Astrocyte of the spinal cord (primary cell): ENCODE data around the gene NCKAP5.

ENCODE experiments used
- DNase-seq: peaks from one replicate; pipeline ENCODE4 v3.0.0; 2011; ENCODE audit warnings: low read depth, low spot score
- H3K4me3 ChIP-seq: 2 replicates; pipeline ENCODE4 v1.5.1; 2011; ENCODE audit warnings: low read depth, mild to moderate bottlenecking, low read length, moderate library complexity
- in situ Hi-C: cut with HindIII; loops from 2 replicates; pipeline ENCODE4 v1.10.0; 2017; ENCODE audit warnings: low sequenced_read_pairs
- TF ChIP-seq, protein P1 (sequence below): IDR thresholded peaks from 2 replicates; pipeline ENCODE4 v1.5.1; 2012; ENCODE audit warnings: low read depth, mild to moderate bottlenecking, low read length, inconsistent platforms

Gene NCKAP5

DNA sequence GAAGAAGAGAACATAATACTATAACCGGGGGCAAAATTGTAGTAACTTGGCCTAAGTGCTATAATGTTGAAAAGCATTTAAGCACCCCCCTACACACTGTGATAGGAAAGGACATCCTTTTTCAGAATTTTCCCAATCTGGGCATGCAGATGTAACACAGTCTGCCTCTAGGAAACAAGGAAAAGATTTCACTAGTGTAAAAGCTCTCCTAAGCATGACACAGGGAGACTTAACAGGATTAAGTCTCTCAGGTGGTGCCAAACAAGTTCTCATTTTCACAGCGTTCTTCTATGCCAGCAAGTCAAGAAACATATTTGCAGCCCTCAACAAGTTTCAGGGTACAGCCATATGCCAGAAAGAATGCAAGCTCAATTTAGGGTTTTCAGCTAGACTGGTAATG, 53.0 kb downstream of the NCKAP5 start:
- DNase-seq = no peak
- H3K4me3 ChIP-seq = no peak overlapping the region
- TF ChIP-seq, protein P1, sequence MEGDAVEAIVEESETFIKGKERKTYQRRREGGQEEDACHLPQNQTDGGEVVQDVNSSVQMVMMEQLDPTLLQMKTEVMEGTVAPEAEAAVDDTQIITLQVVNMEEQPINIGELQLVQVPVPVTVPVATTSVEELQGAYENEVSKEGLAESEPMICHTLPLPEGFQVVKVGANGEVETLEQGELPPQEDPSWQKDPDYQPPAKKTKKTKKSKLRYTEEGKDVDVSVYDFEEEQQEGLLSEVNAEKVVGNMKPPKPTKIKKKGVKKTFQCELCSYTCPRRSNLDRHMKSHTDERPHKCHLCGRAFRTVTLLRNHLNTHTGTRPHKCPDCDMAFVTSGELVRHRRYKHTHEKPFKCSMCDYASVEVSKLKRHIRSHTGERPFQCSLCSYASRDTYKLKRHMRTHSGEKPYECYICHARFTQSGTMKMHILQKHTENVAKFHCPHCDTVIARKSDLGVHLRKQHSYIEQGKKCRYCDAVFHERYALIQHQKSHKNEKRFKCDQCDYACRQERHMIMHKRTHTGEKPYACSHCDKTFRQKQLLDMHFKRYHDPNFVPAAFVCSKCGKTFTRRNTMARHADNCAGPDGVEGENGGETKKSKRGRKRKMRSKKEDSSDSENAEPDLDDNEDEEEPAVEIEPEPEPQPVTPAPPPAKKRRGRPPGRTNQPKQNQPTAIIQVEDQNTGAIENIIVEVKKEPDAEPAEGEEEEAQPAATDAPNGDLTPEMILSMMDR = no peak
- in situ Hi-C loops = no loop called here

DNA sequence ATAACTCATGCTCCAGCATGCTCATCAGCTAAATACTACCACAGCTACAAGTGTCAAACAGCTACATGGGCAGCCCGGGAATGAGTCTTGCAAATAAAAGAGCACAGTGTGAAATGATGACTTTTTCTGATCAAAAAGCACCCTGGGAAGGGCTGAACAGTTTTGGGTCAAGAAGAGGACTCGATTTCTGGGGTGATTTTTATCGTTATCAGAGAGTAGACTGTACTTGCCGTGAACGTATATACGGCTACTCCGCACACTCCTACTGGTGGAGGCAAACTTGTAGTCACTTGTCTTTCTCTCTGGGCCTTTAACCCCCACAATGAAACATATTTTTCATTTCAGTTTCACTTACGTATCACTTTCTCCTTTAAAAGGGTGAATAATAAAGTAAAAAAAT, 54.4 kb downstream of the NCKAP5 start:
- H3K4me3 ChIP-seq = no peak overlapping the region
- TF ChIP-seq, protein P1 = no peak
- in situ Hi-C loops = no loop called here
- DNase-seq = no peak

DNA sequence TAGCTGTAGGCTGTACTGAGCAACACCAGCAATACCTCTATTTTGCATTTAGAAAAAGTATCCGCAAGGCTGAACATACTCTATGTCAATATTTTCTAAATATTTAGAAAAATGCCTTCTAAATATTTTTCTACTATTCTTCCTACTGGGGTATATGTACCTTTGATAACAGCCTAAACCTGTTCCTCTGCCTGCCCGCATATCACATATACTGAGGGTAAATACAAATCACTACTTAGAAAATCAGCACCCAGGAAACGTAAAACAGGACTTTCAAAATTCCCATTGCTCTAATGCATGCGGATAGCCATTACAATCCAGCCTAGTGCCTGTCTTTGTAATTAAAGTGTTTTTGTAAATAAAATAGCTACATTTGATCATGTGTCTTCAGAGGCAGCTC, 56.1 kb downstream of the NCKAP5 start:
- TF ChIP-seq, protein P1 = no peak
- in situ Hi-C loops = no loop called here
- no peak for DNase-seq
- no peak overlapping the region for H3K4me3 ChIP-seq

DNA sequence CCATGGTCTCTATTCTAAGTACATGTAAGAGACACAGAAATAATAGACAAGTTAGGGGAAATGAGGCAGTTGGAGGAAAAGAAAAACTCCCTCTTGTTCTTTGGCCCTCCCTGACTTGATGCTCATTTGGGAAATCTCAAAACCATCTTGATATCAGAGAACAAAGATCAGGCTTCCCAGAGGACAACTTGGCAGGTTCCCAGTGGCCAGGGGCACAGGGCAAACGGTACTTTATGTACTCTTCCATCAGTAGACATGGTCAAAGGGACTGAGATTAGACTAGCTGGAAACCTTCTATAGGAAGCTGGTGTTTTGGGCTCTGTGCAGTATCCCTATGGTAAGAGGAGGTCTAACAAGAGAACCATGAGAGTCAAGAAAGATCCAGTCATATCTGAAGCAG, 56.6 kb downstream of the NCKAP5 start:
- no peak for DNase-seq
- TF ChIP-seq, protein P1 = no peak
- in situ Hi-C loops = no loop called here
- H3K4me3 ChIP-seq = no peak overlapping the region

DNA sequence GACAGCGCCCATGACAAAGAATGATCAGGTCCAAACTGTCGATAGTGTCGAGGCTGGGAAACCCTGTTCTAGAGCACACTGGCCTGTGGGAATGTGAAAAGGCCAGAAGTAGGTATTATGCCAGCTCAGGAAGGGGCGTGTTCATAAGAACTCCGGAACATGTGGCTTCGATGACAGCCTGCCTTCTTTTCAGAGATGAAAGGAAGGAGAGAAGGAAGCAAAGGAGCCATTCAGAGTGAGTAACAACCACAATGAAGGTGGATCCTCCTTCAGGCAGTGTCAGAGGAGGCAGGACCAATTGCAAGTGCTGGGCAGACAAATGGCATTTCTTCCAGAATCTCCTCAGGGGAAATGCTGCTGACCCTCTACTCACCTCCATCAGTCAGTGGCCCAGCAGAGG, 58.5 kb downstream of the NCKAP5 start:
- DNase-seq = no peak
- H3K4me3 ChIP-seq = no peak overlapping the region
- TF ChIP-seq, protein P1 = no peak
- in situ Hi-C loops = no loop called here

DNA sequence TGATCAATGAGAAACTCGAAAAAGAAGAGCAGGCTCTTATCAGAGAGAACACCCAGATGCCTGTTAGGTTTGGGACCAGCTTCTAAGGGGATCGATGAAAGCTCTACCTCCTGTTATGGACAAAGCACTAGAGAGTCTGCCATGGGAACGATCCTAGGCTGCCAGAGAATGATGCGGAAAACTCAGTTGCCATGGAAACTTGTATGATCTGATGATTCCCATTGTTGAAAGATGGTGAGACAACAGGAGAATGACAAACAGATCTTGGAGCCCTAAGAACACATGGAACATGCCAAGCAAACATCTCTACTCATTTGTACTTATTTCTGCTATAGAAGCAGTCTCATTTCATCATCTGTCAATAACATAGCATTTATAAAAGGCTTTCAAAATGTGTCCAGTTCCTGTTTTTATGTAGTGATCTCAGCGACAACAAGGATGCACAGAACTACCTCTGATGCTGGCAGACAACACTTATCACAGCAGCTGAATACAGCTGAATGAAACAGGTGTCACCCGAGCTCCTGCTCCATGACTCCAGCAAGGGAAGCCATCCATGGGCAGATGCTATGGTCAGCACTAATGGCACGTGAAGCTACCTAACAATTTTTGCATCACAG, 59.6 kb downstream of the NCKAP5 start:
- no peak for DNase-seq
- in situ Hi-C loops = no loop called here
- TF ChIP-seq, protein P1 = no peak
- no peak overlapping the region for H3K4me3 ChIP-seq

DNA sequence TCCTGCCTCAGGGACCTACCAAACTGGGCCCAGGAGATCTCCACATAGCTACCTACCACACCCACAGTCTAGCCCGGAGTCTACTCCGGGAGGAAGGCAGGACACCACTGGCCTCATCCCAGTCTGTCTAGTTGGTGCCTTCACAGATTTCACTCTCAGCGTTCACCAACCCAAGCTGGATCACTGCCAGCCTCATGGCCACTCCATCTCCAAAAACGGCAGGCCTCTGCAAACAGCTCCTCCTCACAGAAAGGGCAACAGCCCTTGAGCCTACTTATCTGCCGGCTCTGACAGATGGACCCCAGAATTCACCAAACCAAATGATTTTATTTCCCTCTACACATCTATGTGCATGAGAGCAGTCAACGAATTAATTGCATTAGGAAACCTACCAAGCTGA, 61.3 kb downstream of the NCKAP5 start:
- no peak for DNase-seq
- in situ Hi-C loops = no loop called here
- TF ChIP-seq, protein P1 = no peak
- H3K4me3 ChIP-seq = no peak overlapping the region
